H1 (cell line): ENCODE measurements around the gene DPP10.

ENCODE experiments used
- CBX5 ChIP-seq: fragments of 300-800, 300-1000 bp; sonication (generic); IDR thresholded peaks from 2 replicates; pipeline ENCODE4 v1.7.1; 2016; ENCODE audit warnings: antibody characterized with exemption, low read length, low read depth
- CREB1 ChIP-seq: IDR thresholded peaks from 2 replicates; pipeline ENCODE4 v1.6.1; 2012; ENCODE audit warnings: inconsistent platforms
- EZH2 ChIP-seq: fragments of 200-600 bp; sonication (generic); IDR thresholded peaks from 2 replicates; pipeline ENCODE4 v1.7.1; 2012; ENCODE audit warnings: low read depth, mild to moderate bottlenecking, moderate library complexity, low read length, inconsistent platforms; ENCODE audit not compliant: severe bottlenecking
- JUND ChIP-seq: IDR thresholded peaks from 2 replicates; pipeline ENCODE4 v1.6.1; 2011; ENCODE audit warnings: mild to moderate bottlenecking, improper control_type of control experiment, low read length
- KDM1A ChIP-seq: fragments of 200-600, 300-600 bp; sonication (generic); IDR thresholded peaks from 2 replicates; pipeline ENCODE4 v1.7.1; 2016; ENCODE audit warnings: mild to moderate bottlenecking, low read length, borderline replicate concordance
- MAFK ChIP-seq: IDR thresholded peaks from 2 replicates; pipeline ENCODE4 v1.6.1; 2012; ENCODE audit warnings: low read depth, mild to moderate bottlenecking, improper control_type of control experiment, low read length
- NRF1 ChIP-seq: IDR thresholded peaks from 2 replicates; pipeline ENCODE4 v1.6.1; 2011; ENCODE audit warnings: mild to moderate bottlenecking, low read depth, low read length, improper control_type of control experiment
- POLR2A ChIP-seq, 2 experiments: IDR thresholded peaks; 1 replicate in 1 of 2; 2 replicates in 1 of 2; pipeline ENCODE4 v1.6.1; 2011; ENCODE audit warnings: low read depth in 2 of 2, low read length in 2 of 2, mild to moderate bottlenecking in 2 of 2; ENCODE audit errors: control extremely low read depth in 1 of 2
- POLR2AphosphoS5 ChIP-seq: IDR thresholded peaks from 2 replicates; pipeline ENCODE4 v1.6.1; 2011; ENCODE audit warnings: low read depth, low read length
- SP1 ChIP-seq: IDR thresholded peaks from 2 replicates; pipeline ENCODE4 v1.6.1; 2011; ENCODE audit warnings: low read depth, low read length
- TAF1 ChIP-seq: IDR thresholded peaks from 2 replicates; pipeline ENCODE4 v1.6.1; 2011; ENCODE audit warnings: mild to moderate bottlenecking, low read depth, low read length
- TF ChIP-seq, protein P1 (sequence below), 3 experiments: IDR thresholded peaks; 1 replicate in 2 of 3; 2 replicates in 1 of 3; pipeline versions ENCODE4 v1.5.1 to v1.6.1; 2011; ENCODE audit warnings: low read length in 3 of 3, mild to moderate bottlenecking in 3 of 3, inconsistent platforms in 2 of 3, low read depth in 1 of 3, moderate library complexity in 1 of 3; ENCODE audit not compliant: insufficient read depth in 1 of 3; ENCODE audit errors: control extremely low read depth in 1 of 3
- TF ChIP-seq, protein P2 (sequence below): IDR thresholded peaks from 2 replicates; pipeline ENCODE4 v1.6.1; 2012; ENCODE audit warnings: inconsistent platforms
- TF ChIP-seq, protein P3 (sequence below): IDR thresholded peaks from 2 replicates; pipeline ENCODE4 v1.6.1; 2011; ENCODE audit warnings: low read length, improper control_type of control experiment

DNA sequence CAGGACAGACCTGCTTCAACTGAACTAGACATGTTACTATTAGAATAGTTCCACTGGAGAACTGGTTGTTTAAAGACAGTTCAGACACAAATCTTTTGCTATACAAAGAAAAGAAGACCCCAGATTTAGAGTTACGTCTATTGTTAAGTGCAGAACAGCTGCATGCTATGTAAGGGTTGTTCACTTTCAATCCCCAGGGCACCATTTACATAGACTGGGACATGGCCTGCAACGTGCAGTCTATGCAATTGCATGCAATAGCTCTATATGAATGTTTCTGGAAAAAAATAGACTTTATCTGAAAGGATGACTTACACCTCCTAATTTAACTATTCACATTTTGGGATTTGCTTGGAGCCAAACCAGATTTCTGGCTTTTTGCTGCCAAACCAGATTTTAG lies 36.1 kb upstream of the DPP10 start:
- TF ChIP-seq, protein P1, sequence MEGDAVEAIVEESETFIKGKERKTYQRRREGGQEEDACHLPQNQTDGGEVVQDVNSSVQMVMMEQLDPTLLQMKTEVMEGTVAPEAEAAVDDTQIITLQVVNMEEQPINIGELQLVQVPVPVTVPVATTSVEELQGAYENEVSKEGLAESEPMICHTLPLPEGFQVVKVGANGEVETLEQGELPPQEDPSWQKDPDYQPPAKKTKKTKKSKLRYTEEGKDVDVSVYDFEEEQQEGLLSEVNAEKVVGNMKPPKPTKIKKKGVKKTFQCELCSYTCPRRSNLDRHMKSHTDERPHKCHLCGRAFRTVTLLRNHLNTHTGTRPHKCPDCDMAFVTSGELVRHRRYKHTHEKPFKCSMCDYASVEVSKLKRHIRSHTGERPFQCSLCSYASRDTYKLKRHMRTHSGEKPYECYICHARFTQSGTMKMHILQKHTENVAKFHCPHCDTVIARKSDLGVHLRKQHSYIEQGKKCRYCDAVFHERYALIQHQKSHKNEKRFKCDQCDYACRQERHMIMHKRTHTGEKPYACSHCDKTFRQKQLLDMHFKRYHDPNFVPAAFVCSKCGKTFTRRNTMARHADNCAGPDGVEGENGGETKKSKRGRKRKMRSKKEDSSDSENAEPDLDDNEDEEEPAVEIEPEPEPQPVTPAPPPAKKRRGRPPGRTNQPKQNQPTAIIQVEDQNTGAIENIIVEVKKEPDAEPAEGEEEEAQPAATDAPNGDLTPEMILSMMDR (IDR thresholded peaks at IDR 0.05; ENCODE audit: control extremely low read depth in 1 of 3, insufficient read depth in 1 of 3, low read depth in 1 of 3, low read length in 3 of 3), result no peak
- TF ChIP-seq, protein P2, sequence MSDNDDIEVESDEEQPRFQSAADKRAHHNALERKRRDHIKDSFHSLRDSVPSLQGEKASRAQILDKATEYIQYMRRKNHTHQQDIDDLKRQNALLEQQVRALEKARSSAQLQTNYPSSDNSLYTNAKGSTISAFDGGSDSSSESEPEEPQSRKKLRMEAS, result no peak
- TF ChIP-seq TAF1, result no peak
- TF ChIP-seq CREB1, result no peak
- TF ChIP-seq CBX5, result no peak
- TF ChIP-seq POLR2A (IDR thresholded peaks at IDR 0.05; ENCODE audit: control extremely low read depth in 1 of 2, low read depth in 2 of 2, low read length in 2 of 2), result no peak
- no peak for TF ChIP-seq MAFK
- TF ChIP-seq KDM1A, result no peak
- TF ChIP-seq, protein P3, sequence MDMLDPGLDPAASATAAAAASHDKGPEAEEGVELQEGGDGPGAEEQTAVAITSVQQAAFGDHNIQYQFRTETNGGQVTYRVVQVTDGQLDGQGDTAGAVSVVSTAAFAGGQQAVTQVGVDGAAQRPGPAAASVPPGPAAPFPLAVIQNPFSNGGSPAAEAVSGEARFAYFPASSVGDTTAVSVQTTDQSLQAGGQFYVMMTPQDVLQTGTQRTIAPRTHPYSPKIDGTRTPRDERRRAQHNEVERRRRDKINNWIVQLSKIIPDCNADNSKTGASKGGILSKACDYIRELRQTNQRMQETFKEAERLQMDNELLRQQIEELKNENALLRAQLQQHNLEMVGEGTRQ, result no peak
- TF ChIP-seq EZH2, result no peak
- no peak for TF ChIP-seq JUND
- no peak for TF ChIP-seq NRF1
- TF ChIP-seq POLR2AphosphoS5, result no peak
- TF ChIP-seq SP1, result no peak
